Hippocampal formation (tissue), 2 donors: ENCODE results near the gene ZNF444.
"Not testable (repeated sequence)": the region's sequence is repeated elsewhere in the genome, so short reads cannot be mapped to it uniquely, and the experiment has no call there.

Source experiments
- DNase-seq, 2 donors: peaks; one replicate each; lab custom pipeline; 2025; lab: John Stamatoyannopoulos, UW

Gene ZNF444

DNA sequence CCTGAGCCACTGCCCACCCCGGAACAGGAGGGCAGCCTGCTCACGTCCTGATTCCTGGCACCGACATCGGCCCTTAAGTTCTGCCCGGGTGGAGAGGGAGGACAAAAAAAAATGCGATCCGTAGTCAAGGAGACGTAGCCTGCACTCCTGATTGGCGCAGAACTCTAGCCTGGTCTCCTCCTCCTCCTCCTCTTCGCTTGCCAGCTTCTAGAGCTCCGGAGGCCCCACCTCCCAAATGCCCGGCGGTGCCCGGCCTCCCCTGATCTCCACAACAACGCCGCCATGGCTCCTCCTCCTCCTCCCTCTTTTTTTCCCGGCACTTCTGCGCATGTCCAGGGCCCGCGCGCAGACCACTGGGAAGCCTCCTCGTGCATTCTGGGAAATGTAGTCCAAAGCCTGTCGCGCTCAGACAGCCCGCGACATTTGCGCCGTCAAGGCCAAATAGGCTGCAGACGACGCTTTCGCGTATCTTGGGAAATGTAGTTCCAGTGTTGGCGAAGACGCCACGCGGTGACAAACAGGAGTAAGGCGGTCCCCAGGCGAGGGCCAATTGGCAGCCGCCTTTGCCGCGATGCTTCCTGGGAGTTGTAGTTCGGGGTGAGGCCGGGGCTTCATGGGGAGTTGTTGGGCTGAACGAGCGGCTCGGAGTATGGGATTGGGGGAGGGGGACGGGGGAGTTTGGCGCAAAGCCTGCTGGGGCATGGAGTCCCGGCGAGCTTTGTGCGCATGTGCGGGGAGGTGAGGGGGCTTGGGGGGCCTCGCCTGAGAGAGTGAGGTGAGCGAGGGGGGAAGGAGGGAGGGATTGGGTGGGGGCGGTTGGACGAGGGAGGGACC, at the start of gene ZNF444:
TSS of gene ZNF444 (plus strand) at position 705 of the 834 bp plus-strand sequence. CDS start 5,625 bp downstream, outside the sequence.
- DNase-seq = peak; percentile 99

DNA sequence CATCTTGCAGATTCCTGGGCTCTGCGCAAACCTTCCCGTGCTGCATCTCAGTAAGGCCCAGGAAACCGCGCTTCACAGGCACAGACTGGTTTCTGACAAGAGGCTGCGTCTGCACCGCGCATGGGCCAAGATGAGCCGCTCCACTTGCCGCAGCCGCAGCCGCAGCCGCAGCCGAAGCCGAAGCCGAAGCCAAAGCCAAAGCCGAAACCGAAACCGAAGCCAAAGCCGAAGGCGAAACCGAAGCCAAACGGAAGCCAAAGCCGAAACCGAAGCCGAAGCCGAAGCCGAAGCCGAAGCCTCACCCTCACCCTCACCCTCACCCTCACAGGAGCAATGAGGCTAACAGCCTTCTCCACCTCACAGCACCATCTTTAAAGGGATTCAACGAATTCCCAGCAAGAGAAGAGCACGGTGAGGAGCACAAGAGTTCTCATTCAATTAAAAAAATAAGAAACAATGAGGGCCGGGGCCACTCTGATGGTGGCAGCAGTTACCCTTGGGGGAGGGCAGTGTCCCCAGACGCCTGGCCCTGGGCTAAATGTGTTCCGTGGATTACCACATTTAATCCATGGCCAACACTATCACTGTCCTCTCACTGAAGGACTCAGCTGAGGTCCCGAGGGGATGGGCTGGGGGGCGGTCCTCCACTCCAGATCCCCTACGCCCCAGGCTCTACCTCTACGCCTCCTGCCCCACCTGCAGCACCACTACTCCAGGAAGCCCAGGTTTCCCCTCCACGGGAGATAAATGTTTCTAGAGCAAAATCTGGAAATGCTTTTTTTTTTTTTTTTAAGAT, 49.1 kb upstream of the ZNF444 start:
- DNase-seq = no peak

GRCh38 chr19:56092685-56093631, 48.1 kb upstream of the ZNF444 start:
- no peak for DNase-seq

DNA sequence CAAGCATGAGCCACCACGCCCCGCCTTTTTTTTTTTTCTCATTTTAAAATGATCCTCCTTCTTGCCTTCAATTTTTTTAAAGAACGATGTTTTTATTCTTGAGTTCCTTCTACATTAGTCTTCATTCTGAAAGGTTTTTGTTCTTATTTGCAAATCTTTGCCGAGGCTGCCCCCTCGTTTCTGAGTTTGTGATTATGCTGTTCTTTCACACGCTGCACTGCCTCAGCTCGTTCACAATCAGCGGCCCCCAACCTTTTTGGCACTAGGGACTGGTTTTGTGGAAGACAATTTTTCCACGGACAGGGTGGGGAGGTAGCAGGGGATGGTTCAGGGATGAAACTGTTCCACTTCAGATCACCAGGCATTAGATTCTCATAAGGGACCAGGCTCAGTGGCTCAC, 46.6 kb upstream of the ZNF444 start:
- no peak for DNase-seq

- no peak for DNase-seq
Observed at GRCh38 chr19:56096665-56097064, 44.4 kb upstream of the ZNF444 start.

DNA sequence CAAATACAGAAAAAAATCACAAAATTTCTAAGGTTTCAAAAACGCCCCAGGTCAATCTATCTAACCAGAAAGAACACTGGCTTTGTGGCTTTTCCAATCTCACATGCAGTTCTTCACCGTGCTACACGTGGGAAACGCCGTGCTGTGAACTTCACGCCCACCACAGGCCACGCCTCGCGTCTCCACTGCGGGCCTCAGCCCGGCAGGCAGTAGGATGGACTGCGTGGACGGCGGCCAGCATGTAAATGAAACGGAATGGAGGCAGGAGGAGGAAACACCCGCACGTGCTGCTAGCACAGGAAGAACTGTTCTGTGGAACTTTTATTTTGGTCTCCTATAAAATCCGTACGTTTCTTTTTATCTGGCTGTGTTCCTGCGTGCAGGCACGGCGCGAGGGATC, 43.8 kb upstream of the ZNF444 start:
- no peak for DNase-seq

DNA sequence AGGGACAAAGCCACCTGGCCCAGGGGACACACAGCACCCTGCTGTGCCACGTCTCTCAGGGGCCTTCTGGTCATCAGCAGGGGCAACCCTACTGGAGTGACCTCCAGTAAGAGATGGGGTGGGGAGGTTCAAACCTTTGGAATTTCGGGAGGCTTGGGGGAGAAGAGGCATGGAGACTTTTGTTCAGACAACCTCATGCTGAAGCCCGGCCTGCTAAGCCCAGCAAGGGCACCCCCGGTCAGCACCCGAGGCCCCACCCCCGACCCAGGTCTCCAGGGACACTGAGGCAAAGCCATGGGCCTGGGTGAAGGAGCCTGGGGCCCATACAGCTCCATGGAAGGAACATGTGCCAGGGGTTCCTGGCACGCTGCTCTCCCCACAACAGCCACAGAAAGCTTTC, 43.3 kb upstream of the ZNF444 start:
- no peak for DNase-seq

DNA sequence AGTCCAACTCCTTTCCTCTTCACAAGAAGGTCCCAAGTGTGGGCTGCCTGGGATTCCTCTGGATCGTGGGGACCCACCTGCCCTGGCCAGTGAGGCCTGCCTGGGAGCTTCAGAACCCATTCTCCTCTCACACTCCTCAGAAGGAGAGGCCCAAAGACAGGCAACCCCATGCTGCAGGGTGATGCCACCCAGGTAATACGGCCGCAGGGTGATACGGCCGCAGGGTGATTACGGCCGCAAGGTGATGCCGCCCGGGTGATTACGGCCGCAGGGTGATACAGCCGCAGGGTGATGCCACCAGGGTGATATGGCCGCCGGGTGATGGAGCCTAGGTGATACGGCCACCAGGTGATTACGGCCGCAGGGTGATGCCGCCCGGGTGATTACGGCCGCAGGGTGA, 42.9 kb upstream of the ZNF444 start:
- DNase-seq = not testable (repeated sequence)

GRCh38 chr19:56098731-56099568, 42.1 kb upstream of the ZNF444 start:
- DNase-seq = no peak

GRCh38 chr19:56099638-56100539, 41.2 kb upstream of the ZNF444 start:
- DNase-seq = no peak

DNA sequence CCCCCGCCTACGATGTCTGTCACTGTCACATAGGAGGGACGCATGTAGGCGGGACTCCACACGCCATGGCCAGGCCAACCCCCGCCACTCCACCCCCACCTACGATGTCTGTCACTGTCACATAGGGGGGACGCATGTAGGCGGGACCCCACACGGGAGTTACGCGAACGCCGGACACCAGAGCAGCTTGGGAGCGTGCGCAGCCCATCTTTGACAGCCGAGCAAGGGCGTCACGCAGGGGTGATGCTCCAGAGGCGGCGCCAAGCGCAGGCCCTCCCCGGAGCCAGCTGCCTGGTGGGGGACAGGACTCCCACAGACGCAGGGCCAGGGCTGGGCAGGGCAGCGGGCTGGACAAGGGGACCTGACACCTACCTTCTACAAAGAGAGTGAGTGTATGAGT, 40.0 kb upstream of the ZNF444 start:
- no peak for DNase-seq

GRCh38 chr19:56101746-56102535, 39.1 kb upstream of the ZNF444 start:
- no peak for DNase-seq

DNA sequence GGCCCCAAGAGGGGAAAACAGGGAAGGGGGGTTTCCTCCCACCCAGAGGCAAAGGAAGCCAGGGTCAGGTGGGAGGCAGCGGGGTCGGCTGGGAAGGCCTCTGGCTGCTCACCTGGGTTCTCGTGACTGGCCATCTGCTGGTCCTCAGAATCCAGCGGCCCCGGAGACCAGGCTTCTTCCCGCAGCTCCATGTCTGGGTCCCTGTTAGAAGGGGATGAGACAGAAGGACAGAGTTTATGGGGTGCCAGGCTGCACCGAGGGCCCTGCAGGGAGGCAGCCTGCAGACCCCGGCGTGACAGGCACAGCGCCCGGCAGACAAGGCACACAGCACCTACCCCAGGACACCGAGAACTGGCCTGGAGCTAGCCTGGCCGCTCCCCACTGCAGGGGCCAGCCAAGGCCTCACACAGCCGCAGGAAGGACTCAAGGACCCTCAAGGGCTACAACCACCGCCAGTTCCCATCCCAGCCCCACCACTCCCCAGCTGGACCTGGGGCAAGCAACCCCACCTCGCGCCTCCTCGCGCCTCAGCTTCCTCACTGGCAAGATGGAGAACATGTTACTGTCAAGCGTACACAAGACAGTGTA, 38.0 kb upstream of the ZNF444 start:
- no peak for DNase-seq

GRCh38 chr19:56104423-56104822, 36.7 kb upstream of the ZNF444 start:
- no peak for DNase-seq

DNA sequence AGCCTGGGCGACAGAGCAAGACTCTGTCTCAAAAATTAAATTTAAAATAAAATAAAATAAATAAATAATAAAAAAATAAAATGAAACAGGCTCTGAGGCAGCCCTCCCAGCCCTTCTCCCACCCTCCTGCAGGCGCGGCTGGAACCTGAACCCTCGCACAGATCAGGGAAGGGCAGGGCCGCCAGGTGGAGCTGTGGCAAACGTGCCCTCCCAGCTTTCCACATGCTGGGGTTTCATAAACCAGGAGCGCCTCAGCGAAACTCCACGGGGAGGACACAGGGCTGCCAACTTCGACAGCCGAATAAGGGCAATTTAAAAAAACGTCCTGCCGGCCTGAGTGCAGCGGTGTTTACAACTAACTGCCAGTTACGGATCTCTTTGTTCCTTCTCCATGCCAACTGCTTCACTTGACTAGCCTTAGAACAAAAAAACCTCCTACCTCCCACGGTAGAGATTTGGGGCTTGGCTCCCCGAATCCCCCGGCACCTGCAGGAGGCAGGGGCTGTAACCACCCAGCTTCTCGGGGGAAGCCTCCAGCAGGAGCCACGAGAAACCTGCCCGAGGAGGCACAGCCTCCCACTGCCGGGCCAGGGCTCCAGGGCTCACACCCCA, 35.9 kb upstream of the ZNF444 start:
- peak; percentile 28 to 31 for DNase-seq

- not testable (repeated sequence) for DNase-seq
Observed at GRCh38 chr19:56105831-56106396, 35.2 kb upstream of the ZNF444 start.

DNA sequence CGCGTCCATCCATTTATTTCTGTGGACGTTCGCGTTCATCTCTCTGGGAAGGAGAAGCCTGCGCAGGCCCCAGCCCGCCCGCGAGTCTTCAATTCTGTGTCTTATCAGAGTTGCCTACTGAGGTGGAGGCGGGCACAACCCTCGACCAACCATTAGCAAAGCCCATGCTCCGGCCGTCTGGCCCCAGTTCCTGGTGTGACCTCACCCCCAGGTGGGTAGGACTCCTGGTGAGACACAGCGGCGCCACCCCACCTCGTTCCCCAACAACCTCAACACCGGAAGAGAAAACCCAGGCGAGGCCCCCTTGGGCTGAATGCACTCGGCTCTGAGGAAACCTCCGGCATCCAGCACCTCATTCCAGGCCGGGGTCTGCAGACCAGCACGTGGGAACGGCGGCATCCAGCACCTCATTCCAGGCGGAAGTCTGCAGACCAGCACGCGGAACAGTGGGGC, 34.7 kb upstream of the ZNF444 start:
- DNase-seq = no peak

DNA sequence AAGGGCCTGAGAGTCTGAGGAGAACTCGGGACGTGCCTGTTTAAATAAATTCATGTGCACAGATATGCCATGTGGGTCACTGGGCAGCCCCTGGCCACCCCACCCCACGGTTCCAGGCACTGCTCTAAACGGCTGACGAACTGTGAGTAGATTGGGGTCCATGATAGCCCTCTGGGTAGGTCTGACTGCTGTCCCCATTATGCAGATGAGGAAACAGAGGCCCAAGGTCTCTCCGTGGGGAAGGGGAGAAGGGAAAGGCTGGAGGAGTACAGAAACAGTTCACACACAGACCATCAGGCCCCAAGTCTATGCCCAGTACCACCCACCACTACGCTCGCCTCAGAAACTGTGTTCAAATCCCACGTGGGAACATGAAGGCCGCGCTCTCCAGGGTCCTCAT, 34.1 kb upstream of the ZNF444 start:
- DNase-seq = no peak
